ENCODE results near the gene DTWD2. TPM values are rescaled to one million over a fixed set of nuclear protein-coding genes. Genes with fewer than 3 reads are reported as not detected.
"Not testable (repeated sequence)": the region's sequence is repeated elsewhere in the genome, so short reads cannot be mapped to it uniquely, and the experiment has no call there.

DTWD2 gene
- polyA plus RNA-seq, 1 donor: 11.0 TPM

DNA sequence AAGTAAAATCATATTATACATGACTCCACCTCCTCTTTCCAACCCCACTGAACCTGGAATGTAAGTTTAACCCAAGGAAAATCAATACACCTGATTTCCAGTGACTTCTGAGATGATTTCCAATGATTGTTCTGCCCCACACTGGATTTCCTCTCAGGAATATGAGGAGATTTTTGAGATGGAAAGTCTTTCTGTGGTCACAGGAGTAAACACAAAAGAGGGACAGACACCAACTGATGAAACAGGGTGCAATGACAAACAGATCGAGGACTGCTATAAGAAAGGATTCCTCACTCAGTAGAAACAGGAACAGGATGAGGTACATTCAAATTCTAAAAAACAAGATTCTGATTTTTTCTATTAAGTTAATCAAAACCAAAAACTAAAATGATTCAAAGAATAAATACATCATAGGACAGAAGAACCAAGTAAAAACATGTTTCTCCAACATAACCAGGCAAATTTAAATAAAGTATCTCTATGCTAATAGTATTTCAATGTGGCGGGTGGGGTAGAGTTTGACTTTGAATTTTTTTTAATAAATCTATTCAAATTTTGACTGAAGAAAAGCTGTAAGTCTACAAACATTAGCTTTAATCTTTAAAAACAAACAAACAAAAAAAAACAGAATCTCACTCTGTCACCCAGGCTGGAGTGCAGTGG lies 42.1 kb downstream of the DTWD2 start:
- no peak for DNase-seq

DNA sequence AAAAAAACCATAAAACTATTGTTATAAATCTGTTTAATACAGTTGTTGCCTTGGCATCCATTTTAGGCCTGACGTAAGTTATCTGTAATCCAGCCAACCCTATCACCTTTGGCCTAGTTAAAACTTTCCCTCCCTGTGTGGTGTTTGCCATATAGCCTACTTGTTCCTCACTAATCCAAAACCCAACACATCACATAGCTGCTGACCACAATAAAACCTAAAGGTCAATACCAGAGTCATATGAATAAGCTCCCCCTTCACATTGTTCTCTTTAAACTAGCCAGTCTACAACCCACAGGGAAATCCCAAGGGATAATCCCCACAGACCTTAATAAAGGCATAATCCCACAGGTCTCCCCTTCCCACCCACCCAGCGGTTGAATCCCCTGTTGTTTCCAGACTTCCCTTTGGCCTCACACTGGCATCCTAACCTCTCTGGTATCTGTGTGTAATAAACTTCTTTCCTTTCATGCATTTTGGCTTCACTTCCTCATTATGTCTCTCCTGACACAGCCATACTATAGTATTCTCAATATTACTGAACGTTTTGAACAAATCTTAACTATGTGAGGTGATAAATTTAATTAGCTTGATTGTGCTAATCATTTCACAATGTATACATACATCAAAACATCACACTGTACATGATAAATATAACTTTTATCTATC lies 50.8 kb downstream of the DTWD2 start:
- no peak for DNase-seq

DNA sequence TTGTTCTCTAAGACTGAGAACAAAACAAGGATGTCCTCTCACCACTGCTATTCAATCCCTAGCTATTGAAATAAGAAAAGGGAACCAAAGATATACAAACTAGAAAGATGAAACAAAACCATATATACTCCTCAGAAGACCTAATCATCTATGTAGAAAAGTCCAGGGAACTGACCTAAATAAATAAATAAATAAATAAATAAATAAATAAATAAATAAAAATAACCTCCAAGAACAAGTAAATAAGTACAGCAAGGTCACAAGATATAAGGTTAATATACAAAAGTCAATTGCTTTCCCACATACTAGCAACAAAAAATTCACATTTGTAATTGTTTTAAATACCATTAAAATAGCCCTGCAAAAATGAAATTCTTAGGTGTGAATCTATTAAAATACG lies 54.6 kb downstream of the DTWD2 start:
- no peak for DNase-seq

DNA sequence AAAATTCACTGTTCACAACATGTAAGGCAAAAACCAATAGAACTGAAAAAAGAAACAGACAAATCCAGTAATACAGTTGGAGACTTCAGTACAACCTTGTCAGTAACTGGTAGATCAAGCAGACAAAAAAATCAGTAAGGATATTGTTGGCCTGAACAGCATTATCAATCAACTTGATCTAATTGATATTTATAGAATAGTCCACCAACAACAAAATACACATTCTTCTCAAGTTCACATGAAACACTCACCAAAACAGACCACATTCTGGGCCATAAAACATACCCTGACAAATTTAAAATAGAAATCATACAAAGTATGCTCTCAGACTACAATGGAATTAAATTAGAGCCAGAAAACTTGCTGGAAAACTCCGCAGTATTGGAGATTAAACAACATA lies 56.8 kb downstream of the DTWD2 start:
- no peak for DNase-seq

DNA sequence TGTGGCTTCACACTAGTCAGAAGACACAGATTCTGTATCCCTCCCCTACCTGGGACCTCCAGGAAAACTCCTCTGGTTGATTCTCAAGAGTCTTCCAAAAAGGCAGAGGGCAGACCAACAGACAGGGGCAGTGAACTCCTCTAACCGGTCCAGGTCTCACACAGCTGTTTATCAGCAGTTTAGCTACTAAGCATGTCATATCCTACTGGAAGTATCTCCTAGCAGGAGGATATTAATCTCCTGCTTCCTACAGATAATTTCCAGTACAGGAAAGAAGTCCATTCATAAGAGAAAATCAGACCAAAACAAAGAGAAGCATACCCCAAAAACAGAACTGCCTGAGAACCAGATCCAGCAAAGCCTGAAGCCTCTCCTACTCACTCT lies 64.3 kb downstream of the DTWD2 start:
- no peak for DNase-seq

DNA sequence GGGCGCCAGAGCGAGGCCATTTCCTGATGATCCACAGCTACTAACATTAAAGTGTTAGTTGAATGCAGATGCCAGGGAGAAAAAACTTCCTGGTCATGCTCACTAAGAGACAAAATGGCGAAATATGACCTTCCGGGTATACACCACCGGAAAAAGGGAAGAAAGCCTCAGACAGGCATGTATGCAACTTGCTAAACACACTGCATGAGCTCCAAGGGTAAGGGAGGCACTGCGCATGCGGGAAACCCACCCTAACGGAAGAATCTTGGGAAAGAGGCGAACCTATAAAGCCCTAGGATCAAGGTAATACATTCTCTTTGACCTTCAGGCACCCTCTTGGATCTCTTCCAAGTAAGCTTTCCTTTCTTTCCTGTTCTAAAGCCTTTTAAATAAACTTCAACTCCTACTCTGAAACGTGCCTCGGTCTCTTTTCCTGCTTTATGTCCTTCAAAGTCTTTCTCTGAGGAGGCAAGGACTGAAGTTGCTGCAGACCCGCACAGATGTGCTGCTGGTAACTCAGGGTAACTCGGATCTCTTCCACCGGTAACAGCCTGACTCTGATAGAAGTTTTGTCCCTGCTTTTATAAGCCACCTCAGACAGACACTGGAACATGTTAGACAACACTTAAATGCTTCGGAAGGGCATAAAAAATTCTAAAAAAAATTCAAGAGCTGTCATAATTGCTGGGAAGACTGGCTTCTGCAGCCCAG lies 64.9 kb downstream of the DTWD2 start:
- DNase-seq: no peak

DNA sequence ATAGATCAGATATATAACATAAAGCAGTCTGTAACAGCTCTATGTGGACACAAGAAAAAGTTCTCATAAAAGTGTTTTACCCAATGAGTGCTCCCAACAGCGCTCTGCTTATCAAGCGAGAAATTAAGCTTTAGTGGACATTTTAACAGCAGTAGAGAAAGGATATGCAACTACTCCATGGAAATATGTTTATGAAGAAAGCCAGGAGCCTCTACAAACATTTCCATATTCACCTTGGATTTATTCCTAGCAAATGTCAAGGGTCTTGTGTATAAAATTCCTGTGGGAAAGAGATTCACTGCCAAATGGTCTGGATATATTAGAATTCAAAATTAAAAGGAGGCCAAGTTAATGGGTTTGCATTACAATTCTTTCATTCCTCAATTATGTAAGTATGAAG lies 66.5 kb downstream of the DTWD2 start:
- DNase-seq: peak; percentile 6

DNA sequence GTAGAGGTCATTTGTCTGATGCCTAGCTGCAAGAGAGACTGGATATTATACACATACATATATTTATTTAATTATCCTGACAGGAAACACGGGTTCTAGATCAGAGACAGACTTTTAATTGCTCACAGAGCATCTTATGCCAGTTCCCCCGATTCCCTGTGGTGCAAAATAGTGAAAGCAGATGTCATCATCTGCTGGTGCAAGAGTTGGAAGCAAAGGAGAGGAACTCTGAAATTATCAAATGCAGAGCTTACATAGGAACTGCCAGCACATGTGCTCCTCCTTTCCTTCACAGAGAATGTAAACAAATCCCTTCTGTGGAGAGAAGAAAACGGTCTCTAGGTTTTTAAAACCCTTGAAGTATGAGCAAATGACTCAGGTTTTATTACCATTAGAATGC lies 69.3 kb downstream of the DTWD2 start:
- DNase-seq: no peak

DNA sequence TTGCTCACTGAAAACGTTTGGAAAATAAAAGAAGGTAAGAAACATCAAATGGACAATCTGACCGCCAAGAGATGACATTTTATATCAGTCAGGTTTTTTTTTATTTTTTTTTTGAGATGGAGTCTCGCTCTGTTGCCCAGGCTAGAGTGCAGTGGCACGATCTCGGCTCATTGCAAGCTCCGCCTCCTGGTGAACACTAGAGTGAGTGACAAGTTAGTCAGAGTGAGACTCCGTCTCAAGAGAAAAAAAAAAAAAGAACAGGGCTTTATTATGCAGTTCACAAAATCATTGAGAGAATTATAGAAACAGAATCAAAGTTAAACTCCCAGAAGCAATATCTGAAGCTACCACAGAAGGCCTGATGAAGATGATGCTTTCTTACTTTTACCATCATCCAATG lies 70.1 kb downstream of the DTWD2 start:
- no peak for DNase-seq

DNA sequence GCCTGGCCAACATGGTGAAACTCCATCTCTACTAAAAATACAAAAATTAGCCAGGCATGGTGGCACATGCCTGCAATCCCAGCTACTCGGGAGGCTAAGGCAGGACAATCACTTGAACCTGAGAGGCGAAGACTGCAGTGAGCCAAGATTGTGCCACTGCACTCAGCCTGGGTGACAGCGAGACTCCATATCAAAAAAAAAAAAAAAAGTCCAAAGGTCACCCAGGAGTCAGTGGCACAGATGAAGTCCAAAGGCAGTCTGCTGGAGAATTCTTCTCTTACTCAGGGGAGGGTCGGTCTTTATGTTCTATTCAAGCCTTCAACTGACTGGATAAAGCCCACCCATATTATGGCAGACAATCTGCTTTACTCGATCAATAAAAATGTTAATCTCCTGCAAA lies 80.8 kb downstream of the DTWD2 start:
- not testable (repeated sequence) for DNase-seq

DNA sequence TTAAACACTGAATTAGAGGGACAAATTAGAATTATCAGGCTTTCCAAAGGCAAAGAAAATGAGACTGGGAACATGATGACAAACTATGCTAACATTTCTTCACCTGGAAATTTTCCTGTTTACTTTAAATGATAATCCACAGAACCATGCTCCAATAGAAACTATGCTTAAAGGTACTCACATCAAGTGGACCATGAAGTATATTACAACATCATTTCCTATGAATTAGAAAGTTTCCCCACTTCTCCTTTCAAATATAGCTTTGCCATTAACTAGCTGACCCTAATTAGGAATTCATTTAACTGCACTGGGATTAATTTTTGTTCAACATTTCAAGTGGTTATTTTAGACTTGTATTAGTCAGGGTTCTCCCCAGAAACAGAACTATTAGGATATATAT lies 81.4 kb downstream of the DTWD2 start:
- no peak for DNase-seq

DNA sequence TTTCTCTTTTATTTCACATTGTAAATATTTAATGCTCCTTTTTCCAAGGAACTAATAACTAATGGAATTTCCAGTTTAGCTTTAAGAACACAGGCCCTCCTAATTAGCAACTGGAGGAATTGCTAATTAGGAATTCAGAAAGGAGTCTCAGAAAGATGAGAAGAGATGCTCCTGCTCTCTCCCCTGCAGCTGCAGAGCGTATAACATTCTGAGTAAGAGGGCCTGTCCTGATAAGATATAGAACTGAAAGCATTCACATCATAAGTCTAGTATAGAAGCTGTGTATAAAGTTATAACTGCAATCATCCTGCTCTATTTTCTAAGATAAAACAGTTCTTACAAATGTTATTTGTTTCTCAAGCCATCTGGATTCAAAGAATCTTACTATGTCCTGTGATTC lies 83.2 kb downstream of the DTWD2 start:
- DNase-seq: no peak

DNA sequence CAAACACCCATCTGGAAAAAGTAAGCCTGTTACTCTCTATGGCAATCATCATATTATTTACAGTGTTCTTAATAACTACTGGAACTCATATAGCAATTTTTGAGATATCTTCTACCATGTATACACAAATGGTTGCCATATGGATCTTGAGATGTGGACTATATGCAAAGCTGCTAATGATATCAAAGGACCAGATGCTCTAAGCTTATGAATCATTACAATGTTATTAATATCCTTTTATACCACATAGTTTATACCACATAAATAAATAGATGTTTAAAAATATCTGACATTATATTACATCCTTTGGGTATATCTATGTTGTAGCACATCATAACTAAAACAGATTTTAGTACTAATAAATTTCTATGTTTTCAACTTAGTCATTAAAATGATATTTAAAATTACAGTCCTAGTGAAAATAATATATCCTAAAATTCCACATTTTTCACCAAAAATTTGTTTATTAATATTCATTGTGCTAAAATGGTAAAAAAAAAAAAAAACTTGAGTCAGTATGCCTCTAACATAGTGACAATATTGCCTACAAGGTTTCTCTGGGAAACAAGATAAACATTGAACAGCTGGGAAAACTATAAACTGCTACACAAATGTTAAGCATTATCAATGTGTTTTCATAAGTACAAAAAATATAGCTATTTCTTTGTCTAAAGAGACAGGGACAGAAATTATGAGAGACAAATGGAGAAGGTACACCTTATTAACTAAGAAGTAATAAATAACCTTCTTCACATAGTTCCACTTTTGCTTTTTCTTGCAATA lies 85.5 kb downstream of the DTWD2 start:
- DNase-seq: peak; percentile 23

DNA sequence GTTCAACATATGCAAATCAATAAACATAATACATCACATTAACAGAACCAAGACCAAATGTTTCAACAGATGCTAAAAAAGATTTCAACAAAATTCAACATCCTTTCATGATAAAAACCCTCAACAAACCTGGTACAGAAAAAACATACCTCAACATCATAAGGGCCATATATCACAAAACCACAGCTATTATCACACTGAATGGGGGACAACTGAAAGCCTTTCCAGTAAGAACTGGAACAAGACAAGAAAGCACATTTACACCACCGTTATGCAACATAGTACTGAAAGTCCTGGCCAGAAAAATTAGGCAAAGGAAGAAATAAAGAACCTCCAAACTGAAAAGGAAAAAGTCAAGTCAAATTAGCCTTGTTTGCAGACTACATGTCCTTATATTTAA lies 93.6 kb downstream of the DTWD2 start:
- no peak for DNase-seq

DNA sequence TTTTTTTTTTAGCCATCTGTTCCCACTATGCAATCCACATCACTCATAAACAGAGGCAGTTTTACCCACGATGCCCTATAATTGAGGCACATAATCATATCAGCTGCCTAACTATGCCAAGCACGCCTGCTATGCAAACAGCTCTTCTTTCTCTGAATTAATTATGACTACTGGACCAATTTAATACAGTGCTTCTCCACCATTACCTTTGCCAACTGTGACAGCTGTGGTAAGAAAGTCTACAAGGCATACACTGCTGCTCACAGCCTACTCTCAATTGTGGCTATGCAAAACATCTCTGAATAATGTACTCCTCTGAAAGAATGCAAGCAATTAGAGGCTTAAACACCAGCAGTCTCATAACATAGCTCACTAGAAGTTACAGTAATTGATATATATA lies 97.1 kb downstream of the DTWD2 start:
- peak; percentile 15 for DNase-seq

DNA sequence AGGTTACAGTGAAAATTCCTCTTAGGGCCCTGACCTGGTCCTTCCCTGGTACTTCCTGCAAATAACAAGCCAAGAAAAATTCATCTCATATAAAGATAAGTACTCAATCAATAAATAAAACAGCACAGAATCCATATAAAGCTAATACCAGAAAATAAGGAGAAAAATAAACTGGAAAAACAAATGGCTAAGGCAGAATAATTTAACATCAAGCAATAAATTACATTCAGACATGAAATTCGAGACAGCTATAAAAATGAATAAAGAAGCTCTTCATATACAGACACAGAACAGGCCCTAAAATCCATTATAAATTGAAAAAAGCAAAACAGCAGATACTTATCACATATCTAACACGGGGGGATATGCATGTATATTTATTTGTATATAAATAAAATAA lies 99.2 kb downstream of the DTWD2 start:
- DNase-seq: no peak

DNA sequence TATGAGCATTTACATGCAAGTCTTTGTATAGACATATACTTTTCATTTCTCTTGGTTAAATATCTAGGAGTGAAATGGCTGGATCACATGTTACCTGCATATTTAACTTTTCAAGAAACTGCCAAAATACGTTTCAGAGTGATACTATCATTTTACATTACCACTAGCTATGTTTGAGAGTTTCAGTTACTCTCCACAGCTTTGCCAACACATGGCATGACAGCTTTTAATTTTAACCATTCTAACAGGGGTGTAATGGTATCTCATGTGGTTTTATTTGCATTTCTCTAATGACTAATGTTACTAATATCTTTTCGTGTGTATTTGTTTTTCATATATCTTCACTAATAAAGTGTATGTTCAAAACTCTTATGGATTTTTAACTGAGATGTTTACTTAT lies 99.8 kb downstream of the DTWD2 start:
- DNase-seq: no peak

DNA sequence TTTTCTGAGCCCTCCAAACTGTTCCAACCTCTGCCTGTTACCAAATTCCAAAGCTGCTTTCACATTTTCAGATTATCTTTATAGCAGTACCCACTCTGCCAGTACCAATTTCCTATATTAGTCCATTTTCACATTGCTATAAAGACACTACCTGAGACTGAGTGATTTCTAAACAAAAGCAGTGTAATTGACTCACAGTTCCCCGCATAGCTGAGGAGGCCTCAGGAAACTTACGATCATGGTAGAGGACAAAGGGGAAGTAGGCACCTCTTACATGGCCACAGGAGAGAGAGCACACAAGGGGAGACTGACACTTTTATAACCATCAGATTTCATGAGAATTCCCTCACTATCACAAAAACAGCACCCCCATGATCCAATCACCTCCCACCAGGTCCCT lies 105.0 kb downstream of the DTWD2 start:
- no peak for DNase-seq

DNA sequence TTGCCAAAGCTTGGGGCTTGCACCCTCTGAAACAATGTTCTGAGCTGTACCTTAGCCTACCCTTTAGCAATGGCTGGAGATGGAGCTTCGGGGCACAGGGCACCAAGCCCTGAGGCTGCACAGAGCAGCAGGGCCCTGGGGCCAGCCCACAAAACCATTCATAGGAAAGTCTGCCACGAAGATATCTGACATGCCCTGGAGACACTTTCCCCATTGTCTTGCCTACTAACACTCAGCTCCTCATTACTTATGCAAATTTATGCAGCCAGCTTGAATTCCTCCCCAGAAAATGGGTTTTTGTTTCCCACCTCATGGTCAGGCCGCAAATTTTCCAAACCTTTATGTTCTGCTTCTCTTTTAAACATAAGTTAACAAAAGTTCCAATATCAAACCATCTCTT lies 105.7 kb downstream of the DTWD2 start:
- no peak for DNase-seq

DNA sequence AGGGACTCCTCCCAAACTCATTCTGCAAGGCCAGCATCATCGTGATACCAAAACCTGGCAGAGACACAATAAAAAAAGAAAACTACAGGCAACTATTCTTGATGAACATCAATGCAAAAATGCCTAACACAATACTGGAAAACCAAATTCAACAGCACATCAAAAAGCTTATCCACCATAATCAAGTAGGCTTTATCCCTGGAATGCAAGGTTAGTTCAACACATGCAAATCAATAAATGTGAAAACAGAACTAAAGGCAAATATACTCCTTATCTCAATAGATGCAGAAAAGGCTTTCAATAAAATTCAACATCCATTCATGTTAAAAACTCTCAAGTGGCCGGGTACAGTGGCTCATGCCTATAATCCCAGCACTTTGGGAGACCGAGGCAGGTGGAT lies 111.5 kb downstream of the DTWD2 start:
- DNase-seq: not testable (repeated sequence)

DNA sequence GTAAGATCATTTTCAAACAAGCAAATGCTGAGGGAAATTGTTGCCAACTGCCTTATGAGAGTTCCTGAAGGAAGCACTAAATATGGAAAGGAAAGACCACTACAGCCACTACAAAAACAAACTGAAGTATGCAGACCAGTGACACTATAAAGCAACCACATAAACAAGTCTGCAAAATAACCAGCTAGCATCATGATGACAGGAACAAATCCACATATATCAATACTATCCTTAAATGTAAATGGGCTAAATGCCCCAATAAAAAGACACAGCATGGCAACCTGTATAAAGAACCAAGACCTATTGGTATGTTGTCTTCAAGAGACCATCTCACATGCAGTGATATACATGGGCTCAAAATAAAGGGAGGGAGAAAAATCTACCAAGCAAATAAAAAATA lies 113.2 kb downstream of the DTWD2 start:
- DNase-seq: no peak

DNA sequence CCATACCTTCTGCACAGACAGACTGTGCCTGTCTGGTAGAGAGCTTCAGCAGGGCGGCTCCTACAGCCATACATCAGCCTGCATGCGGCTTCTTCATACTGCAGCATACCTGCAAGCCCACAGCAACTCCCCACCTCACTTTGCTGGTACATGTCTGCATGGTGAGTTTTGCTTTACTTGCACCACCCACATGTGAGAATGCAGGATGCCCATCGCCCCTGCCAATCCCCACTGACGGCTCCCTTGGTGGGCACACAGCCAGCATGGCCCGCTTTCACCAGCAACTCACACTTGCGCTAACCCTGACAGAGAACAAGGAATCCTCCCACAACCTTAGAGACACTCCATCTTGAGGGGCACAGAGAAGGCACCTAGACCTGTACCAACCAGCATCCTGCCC lies 114.9 kb downstream of the DTWD2 start:
- DNase-seq: no peak

DNA sequence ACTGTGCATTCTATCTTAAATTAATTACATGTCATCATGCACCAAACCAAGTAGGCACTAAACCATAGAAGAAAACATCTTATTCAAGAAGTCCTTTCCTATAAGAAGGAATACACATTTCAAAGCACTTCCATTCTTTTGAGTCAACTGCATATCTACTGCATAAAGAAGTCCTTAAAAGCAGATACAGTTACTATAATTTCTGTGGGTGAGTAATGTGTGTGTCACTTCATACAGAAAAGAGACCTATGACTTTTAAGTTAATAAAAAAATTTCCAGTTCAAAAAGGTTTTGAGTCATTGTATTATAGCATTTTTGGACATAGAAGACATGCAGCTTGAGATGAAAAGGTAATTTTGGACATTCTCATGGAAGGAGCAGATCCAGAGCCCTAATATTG lies 125.0 kb downstream of the DTWD2 start:
- DNase-seq: no peak
